ENCODE measurements around the gene MUC22. TPM values are rescaled to one million over a fixed set of nuclear protein-coding genes. Genes with fewer than 3 reads are reported as not detected.
"Not testable (repeated sequence)": the region's sequence is repeated elsewhere in the genome, so short reads cannot be mapped to it uniquely, and the experiment has no call there.

Gene MUC22
- total and polyA plus RNA-seq, 2 donors (not counting 1 experiment from before 2014, with no cell fraction given) = not detected

DNA sequence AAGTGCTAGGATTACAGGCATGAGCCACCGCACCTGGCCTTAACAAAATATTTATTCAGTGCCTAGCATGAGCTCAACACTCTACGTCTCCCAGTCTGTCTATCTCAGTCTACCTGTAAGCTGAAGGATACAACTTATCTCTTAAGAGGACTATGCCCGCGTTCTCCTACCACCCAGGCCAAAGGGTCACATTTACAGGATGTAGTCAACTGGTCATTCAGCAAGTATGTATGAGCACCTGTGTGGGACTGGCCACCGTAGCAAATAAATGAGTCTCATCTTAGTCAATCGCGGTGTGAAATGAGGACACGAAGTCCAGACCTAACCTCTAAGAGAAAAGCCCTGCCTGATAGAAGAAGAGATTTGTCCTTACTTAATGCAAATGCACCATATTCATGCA, 49.9 kb downstream of the MUC22 start:
- Histone ChIP-seq H3K27ac (ENCODE audit: insufficient read depth, low read length) (no peak overlapping the region), H3K4me1 (ENCODE audit: control insufficient read depth, extremely low read depth, insufficient read depth, low read length) (peaks cover 5% of the 10 kb centered on the region), H3K36me3 (ENCODE audit: control insufficient read depth, insufficient read depth, low read length) (no peaks in the 10 kb centered on the region), H4K20me1 (ENCODE audit: control insufficient read depth, extremely low read depth, insufficient read depth, low read length) (no peaks in the 10 kb centered on the region), H3K9me3 (ENCODE audit: control insufficient read depth, insufficient read depth, low read depth, low read length) (no peaks in the 10 kb centered on the region), H3K9ac (ENCODE audit: insufficient read depth, low read length) (no peak overlapping the region), H3K4me3 (replicated peaks in 1 of 4; ENCODE audit: control extremely low read depth in 1 of 4, insufficient read depth in 1 of 4, low read depth in 3 of 4, low read length in 4 of 4) (no peak overlapping the region), H3K79me2 (ENCODE audit: control insufficient read depth, insufficient read depth, low read length) (no peaks in the 10 kb centered on the region), H3K27me3 (ENCODE audit: control insufficient read depth, insufficient read depth, low read length) (no peaks in the 10 kb centered on the region), H2AFZ (ENCODE audit: low read length) (no peak overlapping the region), H3K4me2 (ENCODE audit: extremely low read depth, insufficient read depth, low read length) (no peak overlapping the region)
- TF ChIP-seq, protein P1, sequence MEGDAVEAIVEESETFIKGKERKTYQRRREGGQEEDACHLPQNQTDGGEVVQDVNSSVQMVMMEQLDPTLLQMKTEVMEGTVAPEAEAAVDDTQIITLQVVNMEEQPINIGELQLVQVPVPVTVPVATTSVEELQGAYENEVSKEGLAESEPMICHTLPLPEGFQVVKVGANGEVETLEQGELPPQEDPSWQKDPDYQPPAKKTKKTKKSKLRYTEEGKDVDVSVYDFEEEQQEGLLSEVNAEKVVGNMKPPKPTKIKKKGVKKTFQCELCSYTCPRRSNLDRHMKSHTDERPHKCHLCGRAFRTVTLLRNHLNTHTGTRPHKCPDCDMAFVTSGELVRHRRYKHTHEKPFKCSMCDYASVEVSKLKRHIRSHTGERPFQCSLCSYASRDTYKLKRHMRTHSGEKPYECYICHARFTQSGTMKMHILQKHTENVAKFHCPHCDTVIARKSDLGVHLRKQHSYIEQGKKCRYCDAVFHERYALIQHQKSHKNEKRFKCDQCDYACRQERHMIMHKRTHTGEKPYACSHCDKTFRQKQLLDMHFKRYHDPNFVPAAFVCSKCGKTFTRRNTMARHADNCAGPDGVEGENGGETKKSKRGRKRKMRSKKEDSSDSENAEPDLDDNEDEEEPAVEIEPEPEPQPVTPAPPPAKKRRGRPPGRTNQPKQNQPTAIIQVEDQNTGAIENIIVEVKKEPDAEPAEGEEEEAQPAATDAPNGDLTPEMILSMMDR (conservative IDR thresholded peaks at IDR 0.05 in 1 of 2, IDR thresholded peaks at IDR 0.05 in 1 of 2; ENCODE audit: low read depth in 1 of 2, low read length in 2 of 2) = no peak
- TF ChIP-seq EZH2 (IDR thresholded peaks at IDR 0.05; ENCODE audit: low read length, missing control alignments) = no peak
- DNase-seq (ENCODE audit: low read depth in 2 of 2) = no peak

DNA sequence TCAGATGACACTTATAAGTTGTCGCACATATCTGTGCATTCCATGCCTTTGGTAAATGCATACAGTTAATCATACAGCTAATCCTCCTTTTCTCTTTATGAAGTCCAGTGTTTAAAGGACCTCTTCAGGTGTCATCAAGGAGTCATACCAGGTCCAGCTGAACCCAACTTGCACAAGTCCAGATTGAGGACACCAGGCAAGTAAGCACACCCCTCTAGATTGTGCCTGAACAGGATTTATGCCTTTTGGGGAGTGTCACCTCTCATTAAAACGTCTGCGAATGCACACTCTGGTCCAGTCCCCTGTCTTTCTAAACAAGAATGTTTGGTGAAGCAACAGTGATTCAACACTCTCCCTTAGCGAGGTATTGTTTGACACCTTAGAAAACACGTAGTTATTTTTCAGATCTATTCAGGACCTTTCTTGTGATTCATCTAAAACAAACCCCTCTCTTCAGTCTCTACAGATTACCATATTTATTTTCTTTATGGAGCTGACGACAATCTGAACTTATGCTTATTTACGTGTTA, 53.7 kb downstream of the MUC22 start:
- no peak for DNase-seq (ENCODE audit: low read depth in 2 of 2)
- H3K79me2 ChIP-seq (ENCODE audit: control insufficient read depth, insufficient read depth, low read length) = no peaks in the 10 kb centered on the region
- H3K4me1 ChIP-seq (ENCODE audit: control insufficient read depth, extremely low read depth, insufficient read depth, low read length) = no peaks in the 10 kb centered on the region
- TF ChIP-seq, protein P1 (conservative IDR thresholded peaks at IDR 0.05 in 1 of 2, IDR thresholded peaks at IDR 0.05 in 1 of 2; ENCODE audit: low read depth in 1 of 2, low read length in 2 of 2) = no peak
- TF ChIP-seq EZH2 (IDR thresholded peaks at IDR 0.05; ENCODE audit: low read length, missing control alignments) = no peak
- no peak overlapping the region for H3K9ac ChIP-seq (ENCODE audit: insufficient read depth, low read length)
- no peak overlapping the region for H3K27ac ChIP-seq (ENCODE audit: insufficient read depth, low read length)
- peaks cover 2% of the 10 kb centered on the region for H3K27me3 ChIP-seq (ENCODE audit: control insufficient read depth, insufficient read depth, low read length)
- no peaks in the 10 kb centered on the region for H4K20me1 ChIP-seq (ENCODE audit: control insufficient read depth, extremely low read depth, insufficient read depth, low read length)
- H3K4me3 ChIP-seq (replicated peaks in 1 of 4; ENCODE audit: control extremely low read depth in 1 of 4, insufficient read depth in 1 of 4, low read depth in 3 of 4, low read length in 4 of 4) = no peak overlapping the region
- H3K36me3 ChIP-seq (ENCODE audit: control insufficient read depth, insufficient read depth, low read length) = no peaks in the 10 kb centered on the region
- H2AFZ ChIP-seq (ENCODE audit: low read length) = no peak overlapping the region
- H3K4me2 ChIP-seq (ENCODE audit: extremely low read depth, insufficient read depth, low read length) = no peak overlapping the region
- H3K9me3 ChIP-seq (ENCODE audit: control insufficient read depth, insufficient read depth, low read depth, low read length) = no peaks in the 10 kb centered on the region

DNA sequence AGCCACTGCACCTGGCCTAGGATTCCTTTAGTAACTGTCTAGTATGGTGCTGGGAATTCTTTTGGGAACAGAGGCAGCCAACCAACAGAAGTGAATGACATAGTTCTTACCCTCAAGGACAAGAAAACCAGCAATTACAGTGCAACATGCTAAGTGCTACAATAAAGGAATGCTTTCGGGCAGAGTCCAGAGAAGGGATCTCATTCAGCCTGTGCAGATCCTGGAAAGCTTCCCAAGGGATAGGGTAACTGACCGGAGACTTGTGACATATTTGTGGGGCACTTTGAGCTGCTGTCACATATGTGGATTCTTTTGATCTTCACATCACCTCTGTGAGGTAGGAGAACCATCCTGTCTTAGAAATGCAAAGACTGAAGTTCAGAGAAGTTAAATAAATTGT, 55.3 kb downstream of the MUC22 start:
- Histone ChIP-seq H3K4me2 (ENCODE audit: extremely low read depth, insufficient read depth, low read length) (no peak overlapping the region), H3K27me3 (ENCODE audit: control insufficient read depth, insufficient read depth, low read length) (peaks cover 2% of the 10 kb centered on the region), H3K36me3 (ENCODE audit: control insufficient read depth, insufficient read depth, low read length) (no peaks in the 10 kb centered on the region), H3K79me2 (ENCODE audit: control insufficient read depth, insufficient read depth, low read length) (no peaks in the 10 kb centered on the region), H3K9ac (ENCODE audit: insufficient read depth, low read length) (no peak overlapping the region), H3K4me1 (ENCODE audit: control insufficient read depth, extremely low read depth, insufficient read depth, low read length) (no peaks in the 10 kb centered on the region), H4K20me1 (ENCODE audit: control insufficient read depth, extremely low read depth, insufficient read depth, low read length) (no peaks in the 10 kb centered on the region), H3K4me3 (replicated peaks in 1 of 4; ENCODE audit: control extremely low read depth in 1 of 4, insufficient read depth in 1 of 4, low read depth in 3 of 4, low read length in 4 of 4) (no peak overlapping the region), H2AFZ (ENCODE audit: low read length) (no peak overlapping the region), H3K27ac (ENCODE audit: insufficient read depth, low read length) (no peak overlapping the region), H3K9me3 (ENCODE audit: control insufficient read depth, insufficient read depth, low read depth, low read length) (no peaks in the 10 kb centered on the region)
- DNase-seq (ENCODE audit: low read depth in 2 of 2) = peak in 1 of 2 donors; percentile 33
- no peak for TF ChIP-seq EZH2 (IDR thresholded peaks at IDR 0.05; ENCODE audit: low read length, missing control alignments)

DNA sequence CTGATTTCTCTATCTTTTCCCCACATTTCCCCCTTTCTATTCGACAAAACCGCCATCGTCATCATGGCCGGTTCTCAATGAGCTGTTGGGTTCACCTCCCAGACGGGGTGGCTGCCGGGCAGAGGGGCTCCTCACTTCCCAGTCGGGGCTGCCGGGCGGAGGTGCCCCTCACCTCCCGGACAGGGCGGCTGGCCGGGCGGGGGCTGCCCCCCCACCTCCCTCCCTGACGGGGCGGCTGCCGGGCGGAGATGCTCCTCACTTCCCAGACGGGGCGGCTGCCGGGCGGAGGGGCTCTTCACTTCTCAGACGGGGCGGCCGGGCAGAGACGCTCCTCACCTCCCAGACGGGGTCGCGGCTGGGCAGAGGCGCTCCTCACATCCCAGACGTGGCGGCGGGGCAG, 56.8 kb downstream of the MUC22 start:
- not testable (repeated sequence) for H3K36me3 ChIP-seq (ENCODE audit: control insufficient read depth, insufficient read depth, low read length); H2AFZ ChIP-seq (ENCODE audit: low read length); H3K9ac ChIP-seq (ENCODE audit: insufficient read depth, low read length); H3K4me2 ChIP-seq (ENCODE audit: extremely low read depth, insufficient read depth, low read length); H4K20me1 ChIP-seq (ENCODE audit: control insufficient read depth, extremely low read depth, insufficient read depth, low read length); H3K9me3 ChIP-seq (ENCODE audit: control insufficient read depth, insufficient read depth, low read depth, low read length); H3K4me1 ChIP-seq (ENCODE audit: control insufficient read depth, extremely low read depth, insufficient read depth, low read length); H3K27ac ChIP-seq (ENCODE audit: insufficient read depth, low read length); H3K4me3 ChIP-seq (replicated peaks in 1 of 4; ENCODE audit: control extremely low read depth in 1 of 4, insufficient read depth in 1 of 4, low read depth in 3 of 4, low read length in 4 of 4); H3K79me2 ChIP-seq (ENCODE audit: control insufficient read depth, insufficient read depth, low read length); DNase-seq (ENCODE audit: low read depth in 2 of 2); H3K27me3 ChIP-seq (ENCODE audit: control insufficient read depth, insufficient read depth, low read length)

DNA sequence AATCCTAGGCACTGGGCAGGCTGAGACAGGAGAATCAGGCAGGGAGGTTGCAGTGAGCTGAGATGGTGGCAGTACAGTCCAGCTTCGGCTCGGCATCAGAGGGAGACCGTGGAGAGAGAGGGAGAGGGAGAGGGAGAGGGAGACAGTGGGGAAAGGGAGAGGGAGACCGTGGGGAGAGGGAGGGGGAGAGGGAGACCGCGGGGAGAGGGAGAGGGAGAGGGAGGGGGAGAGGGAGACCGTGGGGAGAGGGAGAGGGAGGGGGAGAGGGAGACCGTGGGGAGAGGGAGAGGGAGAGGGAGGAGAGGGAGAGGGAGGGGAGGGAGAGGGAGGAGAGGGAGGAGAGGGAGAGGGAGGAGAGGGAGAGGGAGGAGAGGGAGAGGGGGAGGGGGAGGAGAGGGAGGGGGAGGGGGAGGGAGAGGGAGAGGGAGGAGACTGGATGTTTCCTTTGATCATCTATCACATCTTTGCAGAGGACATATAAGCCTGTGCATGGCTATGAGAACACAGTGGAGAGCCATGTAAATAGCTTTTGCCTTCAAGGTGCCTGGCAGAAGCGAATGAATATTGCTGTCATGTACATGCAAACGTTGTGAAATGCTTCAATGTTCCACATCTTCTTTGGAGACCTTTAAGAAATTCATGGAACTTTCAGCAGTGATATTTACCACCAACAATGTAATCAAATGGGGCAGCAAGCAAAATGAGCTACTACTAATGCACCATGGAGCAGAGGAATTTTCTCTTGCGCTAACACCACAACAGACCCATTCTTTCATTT, 57.8 kb downstream of the MUC22 start:
- not testable (repeated sequence) for DNase-seq (ENCODE audit: low read depth in 2 of 2); H3K27me3 ChIP-seq (ENCODE audit: control insufficient read depth, insufficient read depth, low read length); H3K4me2 ChIP-seq (ENCODE audit: extremely low read depth, insufficient read depth, low read length); H3K9ac ChIP-seq (ENCODE audit: insufficient read depth, low read length); H3K36me3 ChIP-seq (ENCODE audit: control insufficient read depth, insufficient read depth, low read length); H4K20me1 ChIP-seq (ENCODE audit: control insufficient read depth, extremely low read depth, insufficient read depth, low read length); H3K79me2 ChIP-seq (ENCODE audit: control insufficient read depth, insufficient read depth, low read length); H3K27ac ChIP-seq (ENCODE audit: insufficient read depth, low read length); H2AFZ ChIP-seq (ENCODE audit: low read length); H3K4me1 ChIP-seq (ENCODE audit: control insufficient read depth, extremely low read depth, insufficient read depth, low read length); H3K4me3 ChIP-seq (replicated peaks in 1 of 4; ENCODE audit: control extremely low read depth in 1 of 4, insufficient read depth in 1 of 4, low read depth in 3 of 4, low read length in 4 of 4); H3K9me3 ChIP-seq (ENCODE audit: control insufficient read depth, insufficient read depth, low read depth, low read length)

Measured in fibroblast of lung (primary cell).